Central memory CD4-positive, alpha-beta T cell (primary cell): ENCODE measurements around the gene GPATCH1.

Source experiments
- DNase-seq: peaks from one replicate; pipeline ENCODE4 v3.0.0; 2022

GPATCH1 gene

GRCh38 chr19:33063753-33064457 lies 17.1 kb upstream of the GPATCH1 start:
- DNase-seq, result no peak

GRCh38 chr19:33064458-33064791 lies 16.6 kb upstream of the GPATCH1 start:
- no peak for DNase-seq

- DNase-seq, result peak; percentile 6
These were observed 16.0 kb upstream of the GPATCH1 start, which contains the start of gene RHPN2 for GRCh38 chr19:33064792-33065550. RHPN2 (minus strand) TSS chr19:33064888; CDS start chr19:33064852, 36 bp downstream.

GRCh38 chr19:33066543-33066942 lies 14.4 kb upstream of the GPATCH1 start:
- no peak for DNase-seq

- DNase-seq, result no peak
These were observed 13.9 kb upstream of the GPATCH1 start for GRCh38 chr19:33067121-33067520.

- DNase-seq, result no peak
These were observed 9.1 kb upstream of the GPATCH1 start for GRCh38 chr19:33071887-33072286.

GRCh38 chr19:33075519-33075918 lies 5.5 kb upstream of the GPATCH1 start:
- no peak for DNase-seq

- DNase-seq, result no peak
These were observed 4.7 kb downstream of the GPATCH1 start for GRCh38 chr19:33085570-33086128.

- no peak for DNase-seq
These were observed 6.0 kb downstream of the GPATCH1 start for GRCh38 chr19:33086955-33087354.

GRCh38 chr19:33089010-33089409 lies 8.0 kb downstream of the GPATCH1 start:
- no peak for DNase-seq

- DNase-seq, result no peak
These were observed 9.2 kb downstream of the GPATCH1 start for GRCh38 chr19:33090179-33090578.

GRCh38 chr19:33093420-33094210 lies 12.6 kb downstream of the GPATCH1 start:
- DNase-seq, result no peak

GRCh38 chr19:33094436-33095067 lies 13.6 kb downstream of the GPATCH1 start:
- no peak for DNase-seq

- DNase-seq, result no peak
These were observed 15.0 kb downstream of the GPATCH1 start for GRCh38 chr19:33096005-33096404.

GRCh38 chr19:33098055-33098534 lies 17.1 kb downstream of the GPATCH1 start:
- no peak for DNase-seq

- DNase-seq, result no peak
These were observed 20.1 kb downstream of the GPATCH1 start for GRCh38 chr19:33100894-33101644.

GRCh38 chr19:33102893-33103292 lies 21.9 kb downstream of the GPATCH1 start:
- no peak for DNase-seq

GRCh38 chr19:33108161-33108560 lies 27.2 kb downstream of the GPATCH1 start:
- no peak for DNase-seq

- DNase-seq, result no peak
These were observed 29.3 kb downstream of the GPATCH1 start for GRCh38 chr19:33110137-33110910.

- no peak for DNase-seq
These were observed 30.6 kb downstream of the GPATCH1 start for GRCh38 chr19:33111587-33111986.

GRCh38 chr19:33114312-33114711 lies 33.3 kb downstream of the GPATCH1 start:
- DNase-seq, result no peak
